H9 (cell line): Measurements from ENCODE around the gene ARSG. TPM values are rescaled to one million over a fixed set of nuclear protein-coding genes. Genes with fewer than 3 reads are reported as not detected.

Experiments used
- DNase-seq: peaks from one replicate; pipeline ENCODE4 v3.0.0-alpha.2; 2017
- H2AFZ ChIP-seq: one replicate; pipeline ENCODE4 v1.6.1; 2013; ENCODE audit warnings: mild to moderate bottlenecking, low read length, control low read depth, moderate library complexity
- H2AK5ac ChIP-seq: 2 replicates; pipeline ENCODE4 v1.6.1; 2013; ENCODE audit warnings: low read length, control low read depth, mixed read lengths; ENCODE audit not compliant: insufficient read length
- H2BK120ac ChIP-seq: one replicate; pipeline ENCODE4 v1.6.1; 2013; ENCODE audit warnings: low read depth, mild to moderate bottlenecking, low read length, control low read depth, inconsistent platforms; ENCODE audit not compliant: poor library complexity, severe bottlenecking
- H2BK12ac ChIP-seq: 2 replicates; pipeline ENCODE4 v1.6.1; 2013; ENCODE audit warnings: low read length, control low read depth, mixed read lengths, low read depth; ENCODE audit not compliant: insufficient read length
- H2BK15ac ChIP-seq: 2 replicates; pipeline ENCODE4 v1.6.1; 2013; ENCODE audit warnings: low read depth, low read length, control low read depth
- H2BK20ac ChIP-seq: one replicate; pipeline ENCODE4 v1.6.1; 2013; ENCODE audit warnings: low read depth, mild to moderate bottlenecking, low read length, control low read depth, inconsistent platforms; ENCODE audit not compliant: poor library complexity, severe bottlenecking
- H2BK5ac ChIP-seq: 2 replicates; pipeline ENCODE4 v1.6.1; 2013; ENCODE audit warnings: low read length, control low read depth, mixed read lengths; ENCODE audit not compliant: insufficient read length
- H3K14ac ChIP-seq: 2 replicates; pipeline ENCODE4 v1.6.1; 2013; ENCODE audit warnings: low read length, control low read depth; ENCODE audit not compliant: insufficient read depth
- H3K18ac ChIP-seq: 2 replicates; pipeline ENCODE4 v1.6.1; 2013; ENCODE audit warnings: low read depth, mild to moderate bottlenecking, mixed read lengths, low read length, control low read depth; ENCODE audit not compliant: insufficient read length
- H3K23ac ChIP-seq: 2 replicates; pipeline ENCODE4 v1.6.1; 2013; ENCODE audit warnings: low read length, control low read depth, mixed read lengths, low read depth; ENCODE audit not compliant: insufficient read length
- H3K23me2 ChIP-seq: 2 replicates; pipeline ENCODE4 v1.6.1; 2013; ENCODE audit warnings: low read depth, mild to moderate bottlenecking, mixed read lengths, low read length, control low read depth; ENCODE audit not compliant: insufficient read length, poor library complexity, severe bottlenecking
- H3K27ac ChIP-seq: 2 replicates; pipeline ENCODE4 v1.5.1; 2013; ENCODE audit warnings: low read length, control low read depth, mixed read lengths, low read depth; ENCODE audit not compliant: insufficient read length
- H3K27me3 ChIP-seq: 2 replicates; pipeline ENCODE4 v1.6.1; 2013; ENCODE audit warnings: low read length, control low read depth, inconsistent platforms; ENCODE audit not compliant: insufficient read depth
- H3K4ac ChIP-seq: 2 replicates; pipeline ENCODE4 v1.6.1; 2013; ENCODE audit warnings: low read depth, mild to moderate bottlenecking, control low read depth, inconsistent platforms, low read length, moderate library complexity
- H3K4me1 ChIP-seq: 2 replicates; pipeline ENCODE4 v1.6.1; 2013; ENCODE audit warnings: low read length, control low read depth, inconsistent platforms; ENCODE audit not compliant: insufficient read depth
- H3K4me2 ChIP-seq: 2 replicates; pipeline ENCODE4 v1.6.1; 2013; ENCODE audit warnings: low read length, control low read depth, mixed read lengths; ENCODE audit not compliant: insufficient read length, insufficient read depth
- H3K56ac ChIP-seq: 2 replicates; pipeline ENCODE4 v1.6.1; 2013; ENCODE audit warnings: low read depth, mild to moderate bottlenecking, mixed read lengths, low read length, control low read depth; ENCODE audit not compliant: insufficient read length
- H3K79me1 ChIP-seq: 2 replicates; pipeline ENCODE4 v1.6.1; 2013; ENCODE audit warnings: low read depth, mild to moderate bottlenecking, moderate library complexity, low read length, control low read depth, inconsistent platforms; ENCODE audit not compliant: insufficient read depth, poor library complexity, severe bottlenecking
- H3K79me2 ChIP-seq: 2 replicates; pipeline ENCODE4 v1.6.1; 2013; ENCODE audit warnings: low read length, control low read depth, inconsistent platforms; ENCODE audit not compliant: insufficient read depth
- H3K9ac ChIP-seq: 2 replicates; pipeline ENCODE4 v1.6.1; 2013; ENCODE audit warnings: low read length, control low read depth, mixed read lengths; ENCODE audit not compliant: insufficient read length; ENCODE audit errors: extremely low read depth
- H3K9me3 ChIP-seq: one replicate; pipeline ENCODE4 v1.6.1; 2013; ENCODE audit warnings: low read depth, low read length, inconsistent platforms; ENCODE audit not compliant: control insufficient read depth
- H3T11ph ChIP-seq: one replicate; pipeline ENCODE4 v1.6.1; 2013; ENCODE audit warnings: mild to moderate bottlenecking, low read length, control low read depth, inconsistent platforms
- H4K20me1 ChIP-seq: one replicate; pipeline ENCODE4 v1.6.1; 2013; ENCODE audit not compliant: control insufficient read depth, insufficient read length, insufficient read depth
- H4K5ac ChIP-seq: 2 replicates; pipeline ENCODE4 v1.6.1; 2013; ENCODE audit warnings: low read depth, mild to moderate bottlenecking, mixed read lengths, low read length, control low read depth; ENCODE audit not compliant: insufficient read length
- H4K8ac ChIP-seq: replicated peaks from 2 replicates; pipeline ENCODE4 v1.6.1; 2013; ENCODE audit warnings: low read length, control low read depth, mixed read lengths, low read depth; ENCODE audit not compliant: insufficient read length
- H4K91ac ChIP-seq: 2 replicates; pipeline ENCODE4 v1.6.1; 2013; ENCODE audit warnings: low read depth, mild to moderate bottlenecking, moderate library complexity, mixed read lengths, low read length, control low read depth; ENCODE audit not compliant: insufficient read length
- H3K27ac Mint-ChIP-seq, 3 experiments: 2 replicates in 2 of 3; 3 replicates in 1 of 3; pipeline ENCODE4 v1.8.0; 2020 to 2021; ENCODE audit warnings: mixed read lengths in 3 of 3, mild to moderate bottlenecking in 1 of 3, moderate library complexity in 1 of 3
- H3K27me3 Mint-ChIP-seq: 2 replicates; pipeline ENCODE4 v1.8.0; 2021; ENCODE audit warnings: low read depth, mild to moderate bottlenecking, moderate library complexity, mixed read lengths
- H3K36me3 Mint-ChIP-seq, 3 experiments: 2 replicates in 2 of 3; 3 replicates in 1 of 3; pipeline ENCODE4 v1.8.0; 2020 to 2021; ENCODE audit warnings: low read depth in 3 of 3, mixed read lengths in 3 of 3; ENCODE audit not compliant: insufficient read depth in 1 of 3
- H3K4me1 Mint-ChIP-seq, 2 experiments: 2 replicates each; pipeline ENCODE4 v1.8.0; 2020; ENCODE audit warnings: mixed read lengths in 2 of 2
- H3K4me3 Mint-ChIP-seq, 2 experiments: 2 replicates in 1 of 2; 3 replicates in 1 of 2; pipeline ENCODE4 v1.8.0; 2020 to 2021; ENCODE audit warnings: mild to moderate bottlenecking in 2 of 2, mixed read lengths in 2 of 2, moderate library complexity in 1 of 2
- H3K9me3 Mint-ChIP-seq, 2 experiments: 2 replicates in 1 of 2; 3 replicates in 1 of 2; pipeline ENCODE4 v1.8.0; 2020; ENCODE audit warnings: mild to moderate bottlenecking in 2 of 2, mixed read lengths in 2 of 2, moderate library complexity in 1 of 2
- WGBS: extraction: QIAGEN DNeasy Blood & Tissue Kit; methylation state at CpG from one replicate; pipeline ENCODE4 v1.1.7; 2013; ENCODE audit warnings: missing lambda C conversion rate, low lambda C conversion rate, mixed read lengths; ENCODE audit not compliant: insufficient read length; ENCODE audit errors: extremely low coverage; 5-methylcytosine and 5-hydroxymethylcytosine counted together
- total RNA-seq: library from RNA; stranded (reverse); gene quantifications from 2 replicates; pipeline ENCODE4 v1.2.1, GENCODE V29; 2021
- TF ChIP-seq, protein P1 (sequence below): fragments of 200-600 bp; sonication (generic); conservative IDR thresholded peaks from 3 replicates; pipeline ENCODE4 v1.8.0; 2021; ENCODE audit warnings: antibody characterized with exemption, mild to moderate bottlenecking

Gene ARSG
- total RNA-seq, 1 experiment from 2014 or later = 3.6 TPM

DNA sequence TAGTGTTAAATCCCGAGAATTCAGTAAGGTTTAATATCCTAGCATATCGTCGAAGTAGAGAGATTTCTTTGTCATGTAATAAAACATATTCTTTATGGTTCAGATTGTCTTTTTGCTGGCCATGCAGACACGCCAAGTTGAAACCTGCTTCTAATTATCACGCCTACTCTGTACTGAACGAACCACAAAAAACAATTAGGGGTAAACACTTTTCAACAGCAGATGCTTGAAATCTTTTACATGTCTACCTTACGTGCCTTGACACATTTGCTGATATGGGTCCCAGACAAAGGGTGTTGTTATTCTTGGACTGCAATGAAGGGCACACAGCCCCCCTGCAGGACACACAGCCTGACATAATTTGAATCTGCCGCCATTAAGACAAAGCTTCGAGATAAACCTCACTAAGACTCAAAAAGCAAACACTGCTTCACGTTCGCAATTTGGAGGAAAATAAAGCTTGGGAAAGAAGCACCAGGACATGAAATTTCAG lies 152.7 kb downstream of the ARSG start:
- no peak overlapping the region for H3K4me3 Mint-ChIP-seq
- Histone ChIP-seq H3K23me2 (no peaks in the 10 kb centered on the region), H3K27me3 (no peaks in the 10 kb centered on the region; the same call in 1 of the 2 replicates), H3K18ac (no peak overlapping the region), H3K23ac (no peak overlapping the region), H3K9ac (no peak overlapping the region), H3K14ac (no peak overlapping the region), H4K8ac (no peak overlapping the region), H3K4me1 (no peaks in the 10 kb centered on the region), H3K4ac (no peak overlapping the region), H3K9me3 (no peaks in the 10 kb centered on the region), H3K27ac (no peak overlapping the region), H3K79me1 (no peaks in the 10 kb centered on the region), H3K4me2 (no peak overlapping the region), H4K5ac (no peak overlapping the region), H2BK12ac (no peak overlapping the region), H3K56ac (no peak overlapping the region), H2AK5ac (no peak overlapping the region), H2AFZ (no peak overlapping the region), H4K20me1 (no peaks in the 10 kb centered on the region), H4K91ac (no peak overlapping the region), H2BK5ac (no peak overlapping the region), H2BK20ac (no peak overlapping the region), H2BK15ac (no peak overlapping the region), H3T11ph (no peak overlapping the region), H2BK120ac (no peak overlapping the region), H3K79me2 (no peaks in the 10 kb centered on the region)
- H3K27me3 Mint-ChIP-seq = no peaks in the 10 kb centered on the region
- H3K27ac Mint-ChIP-seq = no peak overlapping the region
- peaks cover under 1 to 5% (median 4%) of the 10 kb centered on the region in 3 experiments; a peak in 4 of 7 replicates for H3K36me3 Mint-ChIP-seq
- no CpG with 5 or more reads among the region's 11 CpGs for WGBS
- no peak for DNase-seq
- H3K4me1 Mint-ChIP-seq = peaks cover 0 to 2% of the 10 kb centered on the region in 2 experiments; a peak in 1 of 4 replicates
- TF ChIP-seq, protein P1, sequence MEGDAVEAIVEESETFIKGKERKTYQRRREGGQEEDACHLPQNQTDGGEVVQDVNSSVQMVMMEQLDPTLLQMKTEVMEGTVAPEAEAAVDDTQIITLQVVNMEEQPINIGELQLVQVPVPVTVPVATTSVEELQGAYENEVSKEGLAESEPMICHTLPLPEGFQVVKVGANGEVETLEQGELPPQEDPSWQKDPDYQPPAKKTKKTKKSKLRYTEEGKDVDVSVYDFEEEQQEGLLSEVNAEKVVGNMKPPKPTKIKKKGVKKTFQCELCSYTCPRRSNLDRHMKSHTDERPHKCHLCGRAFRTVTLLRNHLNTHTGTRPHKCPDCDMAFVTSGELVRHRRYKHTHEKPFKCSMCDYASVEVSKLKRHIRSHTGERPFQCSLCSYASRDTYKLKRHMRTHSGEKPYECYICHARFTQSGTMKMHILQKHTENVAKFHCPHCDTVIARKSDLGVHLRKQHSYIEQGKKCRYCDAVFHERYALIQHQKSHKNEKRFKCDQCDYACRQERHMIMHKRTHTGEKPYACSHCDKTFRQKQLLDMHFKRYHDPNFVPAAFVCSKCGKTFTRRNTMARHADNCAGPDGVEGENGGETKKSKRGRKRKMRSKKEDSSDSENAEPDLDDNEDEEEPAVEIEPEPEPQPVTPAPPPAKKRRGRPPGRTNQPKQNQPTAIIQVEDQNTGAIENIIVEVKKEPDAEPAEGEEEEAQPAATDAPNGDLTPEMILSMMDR = no peak
- H3K9me3 Mint-ChIP-seq = no peaks in the 10 kb centered on the region
